Activated naive CD8-positive, alpha-beta T cell treated with anti-CD3 and anti-CD28 coated beads, Interleukin-2, amount 10 ng/mL, durations not matched to agents 7 days and 5 days (primary cell): ENCODE measurements around the gene SLC39A3. TPM values are rescaled to one million over a fixed set of nuclear protein-coding genes. Genes with fewer than 3 reads are reported as not detected.

Source experiments
- ATAC-seq: fragments of 150-1000 bp; cut with Tn5 transposase; one replicate; pipeline ENCODE4 v1.10.0; 2021; ENCODE audit warnings: low read depth, moderate library complexity
- POLR2A ChIA-PET: fragments of 350-600 bp; sonication (Branson Sonifier 250); formaldehyde crosslinking; loops from one replicate; lab custom pipeline; 2021; ENCODE audit warnings: antibody characterized with exemption; lab: Charles Lee
- DNase-seq: peaks from one replicate; pipeline ENCODE4 v3.0.0; 2021
- H3K27ac Mint-ChIP-seq: one replicate; pipeline ENCODE4 v1.8.0; 2022; ENCODE audit warnings: mild to moderate bottlenecking, mixed read lengths
- H3K27me3 Mint-ChIP-seq: one replicate; pipeline ENCODE4 v1.8.0; 2022; ENCODE audit warnings: mild to moderate bottlenecking, moderate library complexity, mixed read lengths
- H3K36me3 Mint-ChIP-seq: one replicate; pipeline ENCODE4 v1.8.0; 2021; ENCODE audit warnings: mild to moderate bottlenecking, mixed read lengths
- H3K4me1 Mint-ChIP-seq: one replicate; pipeline ENCODE4 v1.8.0; 2021; ENCODE audit warnings: mixed read lengths
- H3K4me3 Mint-ChIP-seq: one replicate; pipeline ENCODE4 v1.8.0; 2022; ENCODE audit warnings: mild to moderate bottlenecking, moderate library complexity, mixed read lengths
- H3K9me3 Mint-ChIP-seq: one replicate; pipeline ENCODE4 v1.8.0; 2021; ENCODE audit warnings: mixed read lengths
- total RNA-seq, 2 experiments: library from RNA; stranded (reverse); gene quantifications; one replicate each; pipeline ENCODE4 v1.2.3, GENCODE V29; 2021

The SLC39A3 gene
- total RNA-seq, 2 experiments from 2014 or later = 22.4 to 24.2 TPM

DNA sequence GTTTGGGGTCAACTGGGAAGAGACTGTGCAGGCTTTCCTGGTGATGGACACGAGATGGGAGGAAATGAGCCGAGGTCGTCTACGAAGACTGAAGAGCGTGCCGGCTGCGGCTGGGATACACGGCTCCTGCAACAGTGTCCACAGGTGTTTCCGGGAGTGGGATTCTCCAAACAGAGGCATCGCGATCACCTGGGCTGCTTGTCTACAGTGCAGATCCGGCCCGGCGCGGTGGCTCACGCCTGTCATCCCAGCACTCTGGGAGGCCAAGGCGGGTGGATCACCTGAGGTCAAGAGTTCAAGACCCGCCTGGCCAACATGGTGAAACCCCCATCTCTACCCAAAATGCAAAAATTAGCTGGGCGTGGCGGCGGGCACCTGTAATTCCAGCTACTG, 11.6 kb upstream of the SLC39A3 start:
- DNase-seq (no peak), ATAC-seq (no peak)
- H3K27ac Mint-ChIP-seq = no peak overlapping the region
- H3K4me1 Mint-ChIP-seq = no peaks in the 10 kb centered on the region
- H3K4me3 Mint-ChIP-seq = no peak overlapping the region
- H3K9me3 Mint-ChIP-seq = no peaks in the 10 kb centered on the region
- POLR2A ChIA-PET = interaction anchor here (0.6 kb wide), 1 partner anchor 475 kb away, joined by 3 read pairs; no protein-coding TSS in a partner anchor
- H3K36me3 Mint-ChIP-seq = no peaks in the 10 kb centered on the region
- no peaks in the 10 kb centered on the region for H3K27me3 Mint-ChIP-seq

DNA sequence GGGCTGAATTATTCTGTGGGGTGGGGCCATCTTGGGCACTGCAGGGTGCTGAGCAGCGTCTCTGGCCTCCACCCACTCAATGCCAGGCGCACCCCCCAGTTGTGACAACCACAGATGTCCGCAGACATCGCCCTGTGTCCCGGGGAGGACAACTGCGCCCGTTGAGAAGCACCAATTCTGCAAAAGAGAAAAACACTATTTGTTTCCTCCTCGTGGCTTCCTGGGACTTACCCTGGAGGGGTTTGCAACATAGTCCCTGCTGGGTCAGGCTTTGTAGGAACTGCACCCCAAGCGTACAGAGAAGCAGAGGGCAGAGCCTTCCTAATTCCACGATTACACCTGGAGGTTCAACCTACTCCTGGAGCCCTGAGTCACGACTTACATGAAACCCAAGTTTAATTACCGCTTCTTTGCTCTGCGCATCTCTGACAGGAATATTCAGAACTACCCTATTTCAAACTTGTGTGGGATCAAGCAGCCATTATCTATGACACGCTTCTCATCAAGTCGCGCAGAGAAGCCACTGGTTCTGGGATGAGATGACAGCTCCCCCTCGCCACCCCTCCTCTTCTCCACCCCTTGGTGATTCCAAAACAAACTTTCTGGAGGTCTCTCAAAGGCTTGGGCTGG, 11.1 kb upstream of the SLC39A3 start:
- no peak for DNase-seq
- no peak for ATAC-seq
- Mint-ChIP-seq H3K4me1 (no peaks in the 10 kb centered on the region), H3K4me3 (no peak overlapping the region), H3K36me3 (no peaks in the 10 kb centered on the region), H3K27me3 (no peaks in the 10 kb centered on the region), H3K27ac (no peak overlapping the region), H3K9me3 (no peaks in the 10 kb centered on the region)
- POLR2A ChIA-PET = no interaction called here

GRCh38 chr19:2747349-2747748, 7.5 kb upstream of the SLC39A3 start:
- ATAC-seq (no peak), DNase-seq (no peak)
- POLR2A ChIA-PET = no interaction called here
- H3K4me3 Mint-ChIP-seq = no peak overlapping the region
- H3K27me3 Mint-ChIP-seq = peaks cover 9% of the 10 kb centered on the region
- no peak overlapping the region for H3K27ac Mint-ChIP-seq
- H3K36me3 Mint-ChIP-seq = no peaks in the 10 kb centered on the region
- no peaks in the 10 kb centered on the region for H3K9me3 Mint-ChIP-seq
- no peaks in the 10 kb centered on the region for H3K4me1 Mint-ChIP-seq

DNA sequence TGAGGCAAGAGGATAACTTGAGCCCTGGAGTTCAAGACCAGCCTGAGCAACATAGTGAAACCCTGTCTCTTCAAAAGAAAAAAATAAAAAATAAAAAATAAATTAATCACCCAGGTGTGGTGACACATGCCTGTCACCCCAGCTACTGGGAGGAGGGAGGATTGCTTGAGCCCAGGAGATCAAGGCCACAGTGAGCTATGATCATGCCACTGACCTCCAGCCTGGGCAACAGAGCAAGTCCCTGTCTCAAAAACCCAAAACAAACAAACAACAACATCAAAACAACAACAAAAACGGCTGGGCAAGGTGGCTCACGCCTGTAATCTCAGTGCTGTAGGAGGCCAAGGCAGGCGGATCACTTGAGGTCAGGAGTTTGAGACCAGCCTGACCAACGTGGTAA, 4.3 kb upstream of the SLC39A3 start:
- H3K36me3 Mint-ChIP-seq = no peaks in the 10 kb centered on the region
- POLR2A ChIA-PET = no interaction called here
- H3K4me3 Mint-ChIP-seq = no peak overlapping the region
- peaks cover 18% of the 10 kb centered on the region for H3K27me3 Mint-ChIP-seq
- DNase-seq (no peak), ATAC-seq (no peak)
- H3K27ac Mint-ChIP-seq = no peak overlapping the region
- H3K4me1 Mint-ChIP-seq = peaks cover 5% of the 10 kb centered on the region
- no peaks in the 10 kb centered on the region for H3K9me3 Mint-ChIP-seq

DNA sequence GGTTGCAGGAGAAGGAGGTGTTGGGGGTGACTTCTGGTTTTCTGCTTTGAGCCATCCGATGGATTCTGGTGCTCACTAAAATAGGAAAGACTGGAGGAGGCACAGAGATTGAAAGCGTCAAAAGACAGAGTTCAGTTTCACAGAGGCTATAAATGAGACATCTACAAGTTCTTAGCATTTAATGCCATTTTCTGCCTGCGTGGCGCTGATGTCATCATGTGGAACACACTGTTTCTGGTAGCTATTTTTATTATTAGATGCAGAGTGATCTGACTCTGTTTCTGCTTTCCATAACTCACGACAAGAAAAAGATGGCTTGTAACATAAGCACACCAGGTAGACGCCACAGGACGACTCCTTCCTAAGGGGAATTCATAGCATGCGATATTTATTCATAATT, 3.3 kb upstream of the SLC39A3 start:
- peaks cover 11% of the 10 kb centered on the region for H3K4me1 Mint-ChIP-seq
- peaks cover 18% of the 10 kb centered on the region for H3K27me3 Mint-ChIP-seq
- H3K9me3 Mint-ChIP-seq = no peaks in the 10 kb centered on the region
- POLR2A ChIA-PET = no interaction called here
- H3K4me3 Mint-ChIP-seq = no peak overlapping the region
- H3K36me3 Mint-ChIP-seq = peaks cover 5% of the 10 kb centered on the region
- DNase-seq (no peak), ATAC-seq (no peak)
- no peak overlapping the region for H3K27ac Mint-ChIP-seq

DNA sequence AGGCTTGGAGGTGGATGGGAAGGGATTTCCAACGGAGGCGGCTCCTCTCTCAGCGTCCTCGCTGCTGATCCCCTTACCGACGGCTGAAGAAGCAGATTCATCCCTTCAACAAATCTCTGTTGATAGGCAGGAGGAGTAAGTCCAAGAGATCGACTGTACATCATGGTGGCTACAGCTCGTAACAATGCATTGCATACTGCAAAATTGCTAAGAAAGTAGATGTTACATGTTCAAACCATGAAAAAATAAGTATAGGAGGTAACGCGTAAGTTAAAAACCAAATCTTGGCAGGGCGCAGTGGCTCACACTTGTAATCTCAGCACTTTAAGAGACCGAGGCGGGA, 468 bp upstream of the SLC39A3 start:
- Mint-ChIP-seq H3K27ac (no peak overlapping the region), H3K4me3 (peak overlapping the region; percentile 84), H3K4me1 (peaks cover 14% of the 10 kb centered on the region), H3K36me3 (peaks cover 21% of the 10 kb centered on the region), H3K9me3 (no peaks in the 10 kb centered on the region), H3K27me3 (peaks cover 14% of the 10 kb centered on the region)
- DNase-seq = no peak
- ATAC-seq = no peak
- POLR2A ChIA-PET = interaction anchor here (2.1 kb wide), 1 partner anchor 38 kb away, joined by 7 read pairs; the partner anchor contains the start of gene GNG7

DNA sequence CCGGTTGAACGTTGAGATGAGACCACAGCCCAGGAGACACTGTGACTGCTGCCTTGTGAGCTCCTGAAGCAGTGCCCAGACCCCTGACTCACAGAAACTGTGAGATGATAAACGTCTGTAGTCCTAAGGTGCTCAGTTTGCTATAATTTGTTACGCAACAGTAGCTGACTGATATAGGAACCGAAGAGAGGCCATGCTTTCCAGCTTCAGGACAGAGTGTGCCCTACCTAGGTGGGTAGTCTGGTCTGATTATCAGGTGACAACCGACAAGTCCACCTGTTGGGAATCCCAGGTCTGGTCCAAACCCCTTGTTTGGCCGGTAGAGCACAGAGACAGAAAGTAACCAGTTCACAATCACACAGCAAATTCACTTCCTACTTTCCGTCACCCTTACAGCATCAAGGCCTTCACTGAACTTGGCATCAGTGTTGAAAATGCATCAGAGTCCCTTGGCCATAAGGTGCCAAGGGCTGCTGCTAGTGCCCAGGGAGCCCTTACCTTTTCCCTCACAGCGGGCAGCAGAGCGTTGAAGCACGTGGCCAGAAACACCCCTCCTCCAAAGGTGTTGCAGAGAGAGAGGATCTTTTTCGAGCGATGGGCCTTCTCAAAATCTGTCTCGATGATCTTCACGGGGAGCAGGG, 3.1 kb downstream of the SLC39A3 start:
- no peak overlapping the region for H3K4me3 Mint-ChIP-seq
- no peak for DNase-seq
- peaks cover 14% of the 10 kb centered on the region for H3K4me1 Mint-ChIP-seq
- peaks cover 28% of the 10 kb centered on the region for H3K36me3 Mint-ChIP-seq
- H3K27ac Mint-ChIP-seq = no peak overlapping the region
- H3K9me3 Mint-ChIP-seq = no peaks in the 10 kb centered on the region
- POLR2A ChIA-PET = interaction anchor here (1.2 kb wide), 1 partner anchor 214 kb away, joined by 3 read pairs; no protein-coding TSS in a partner anchor
- H3K27me3 Mint-ChIP-seq = peaks cover 3% of the 10 kb centered on the region
- ATAC-seq = no peak

- Mint-ChIP-seq H3K4me1 (peaks cover 14% of the 10 kb centered on the region), H3K9me3 (no peaks in the 10 kb centered on the region)
Observed at GRCh38 chr19:2735374-2735773, 4.4 kb downstream of the SLC39A3 start.

DNA sequence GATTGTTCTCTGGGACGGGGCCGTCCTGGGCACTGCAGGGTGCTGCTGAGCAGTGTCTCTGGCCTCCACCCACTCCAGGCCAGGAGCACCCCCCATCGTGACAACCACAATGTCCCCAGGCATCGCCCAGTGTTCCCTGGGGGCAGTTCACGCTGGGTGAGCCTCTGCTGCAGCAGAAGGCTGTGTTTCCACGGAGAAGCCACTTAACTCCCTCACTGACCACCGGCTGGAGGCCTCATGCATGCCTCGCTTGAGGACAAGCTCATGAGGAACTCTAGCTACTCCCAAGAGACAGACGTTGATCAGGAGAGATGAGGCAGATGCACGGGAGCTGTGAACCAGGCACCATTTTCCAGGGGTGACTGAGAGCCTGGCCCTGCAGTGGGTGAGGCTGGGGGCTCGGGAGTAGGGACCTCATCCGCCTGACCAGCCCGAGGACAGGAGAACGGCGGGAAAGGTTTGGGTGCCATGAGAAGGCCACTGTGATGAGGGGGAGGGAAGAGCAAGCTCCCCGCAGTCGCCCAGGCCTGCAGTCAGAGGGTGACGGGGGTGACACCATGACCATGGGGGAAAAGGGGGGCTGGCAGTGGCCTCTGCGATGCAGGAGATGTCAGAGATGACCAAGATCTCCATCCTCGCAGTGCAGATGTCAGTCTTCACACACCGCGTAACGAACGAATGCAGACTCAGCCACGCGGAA, 5.1 kb downstream of the SLC39A3 start:
- H3K27me3 Mint-ChIP-seq = no peaks in the 10 kb centered on the region
- DNase-seq (no peak), ATAC-seq (no peak)
- peaks cover 10% of the 10 kb centered on the region for H3K4me1 Mint-ChIP-seq
- POLR2A ChIA-PET = no interaction called here
- peaks cover 28% of the 10 kb centered on the region for H3K36me3 Mint-ChIP-seq
- no peak overlapping the region for H3K4me3 Mint-ChIP-seq
- H3K9me3 Mint-ChIP-seq = no peaks in the 10 kb centered on the region
- no peak overlapping the region for H3K27ac Mint-ChIP-seq

More at GRCh38 chr19:2735374-2735773, 4.4 kb downstream of the SLC39A3 start:
- POLR2A ChIA-PET = no interaction called here
- Mint-ChIP-seq H3K27ac (no peak overlapping the region), H3K27me3 (peaks cover 3% of the 10 kb centered on the region), H3K4me3 (no peak overlapping the region), H3K36me3 (peaks cover 28% of the 10 kb centered on the region)
- DNase-seq = no peak
- no peak for ATAC-seq

DNA sequence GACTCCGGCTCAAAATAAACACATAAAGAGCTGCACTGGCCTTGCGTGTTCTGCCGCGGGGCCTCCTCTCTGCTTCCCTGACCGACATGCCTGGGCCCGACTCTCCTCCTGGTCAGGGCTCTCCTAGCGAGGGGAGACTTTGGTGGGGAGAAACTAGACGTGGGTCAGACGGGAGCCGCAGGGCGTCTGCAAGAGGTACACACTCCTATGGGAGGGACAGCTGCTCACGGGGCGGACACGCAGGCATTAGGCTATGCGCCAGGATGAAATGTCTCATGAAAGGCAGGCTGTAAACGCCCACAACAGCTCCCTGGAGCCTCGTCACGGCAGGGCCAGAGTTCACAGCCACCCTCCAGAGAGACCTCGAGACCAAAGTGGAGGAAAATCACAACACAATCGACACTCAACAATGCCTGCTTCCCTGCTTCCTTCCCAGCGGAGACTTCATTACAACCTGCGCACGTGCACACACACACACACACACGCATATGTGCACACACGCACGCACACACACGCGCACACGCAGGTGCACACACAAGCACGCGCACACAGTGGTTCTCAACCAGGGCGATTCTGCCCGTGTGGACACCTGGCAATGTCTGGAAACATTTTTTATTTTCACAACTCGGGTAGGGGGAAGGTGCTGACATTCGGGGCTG, 5.8 kb downstream of the SLC39A3 start:
- no peak overlapping the region for H3K4me3 Mint-ChIP-seq
- H3K36me3 Mint-ChIP-seq = peaks cover 28% of the 10 kb centered on the region
- H3K4me1 Mint-ChIP-seq = peaks cover 8% of the 10 kb centered on the region
- no peaks in the 10 kb centered on the region for H3K9me3 Mint-ChIP-seq
- no peak overlapping the region for H3K27ac Mint-ChIP-seq
- DNase-seq (no peak), ATAC-seq (no peak)
- POLR2A ChIA-PET = no interaction called here
- no peaks in the 10 kb centered on the region for H3K27me3 Mint-ChIP-seq

DNA sequence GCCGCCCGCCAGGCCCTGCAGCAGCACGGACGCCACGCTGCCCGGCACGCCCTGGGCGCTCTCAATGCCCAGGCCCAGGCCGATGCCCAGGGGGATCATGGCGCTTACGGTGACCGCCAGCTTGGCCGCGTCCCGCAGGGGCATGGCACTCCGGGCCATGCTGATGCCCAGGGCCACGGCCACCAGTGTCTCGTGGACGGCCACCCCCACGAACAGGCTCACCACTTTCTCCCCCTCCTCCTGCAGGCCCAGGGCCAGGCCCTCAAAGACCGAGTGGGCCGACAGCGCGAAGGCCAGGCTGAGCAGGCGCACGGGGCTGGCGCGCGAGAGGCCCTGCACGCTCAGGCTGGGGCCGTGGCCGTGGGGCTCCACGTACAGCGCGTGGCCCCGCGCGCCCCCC, 6.9 kb downstream of the SLC39A3 start:
- H3K4me1 Mint-ChIP-seq = peaks cover 2% of the 10 kb centered on the region

GRCh38 chr19:2732157-2732725, 7.6 kb downstream of the SLC39A3 start:
- DNase-seq = no peak
- Mint-ChIP-seq H3K4me1 (peaks cover under 1% of the 10 kb centered on the region), H3K4me3 (no peak overlapping the region), H3K27ac (no peak overlapping the region), H3K36me3 (peaks cover 22% of the 10 kb centered on the region), H3K9me3 (no peaks in the 10 kb centered on the region), H3K27me3 (peaks cover 3% of the 10 kb centered on the region)
- ATAC-seq = no peak
- POLR2A ChIA-PET = no interaction called here

More for the DNA sequence above, 6.9 kb downstream of the SLC39A3 start:
- ATAC-seq = no peak
- POLR2A ChIA-PET = no interaction called here
- Mint-ChIP-seq H3K4me3 (no peak overlapping the region), H3K36me3 (peaks cover 23% of the 10 kb centered on the region), H3K9me3 (no peaks in the 10 kb centered on the region), H3K27me3 (no peaks in the 10 kb centered on the region), H3K27ac (no peak overlapping the region)
- DNase-seq = no peak
